ENCODE results near the gene LCTL.

GRCh38 chr15:66593219-66593780 lies 27.5 kb upstream of the LCTL start:
- TF ChIP-seq CTCF (IDR thresholded peaks at IDR 0.05) = no peak
- no peak for TF ChIP-seq POLR2A (IDR thresholded peaks at IDR 0.05)
